Measurements from ENCODE around the gene PAMR1. TPM values are rescaled to one million over a fixed set of nuclear protein-coding genes. Genes with fewer than 3 reads are reported as not detected.

PAMR1 gene
- total and polyA plus RNA-seq, 10 of the 15 experiments (the other 5 are each of a cell fraction or from before 2014, with no cell fraction given), result 0.04 TPM; not detected in 9

DNA sequence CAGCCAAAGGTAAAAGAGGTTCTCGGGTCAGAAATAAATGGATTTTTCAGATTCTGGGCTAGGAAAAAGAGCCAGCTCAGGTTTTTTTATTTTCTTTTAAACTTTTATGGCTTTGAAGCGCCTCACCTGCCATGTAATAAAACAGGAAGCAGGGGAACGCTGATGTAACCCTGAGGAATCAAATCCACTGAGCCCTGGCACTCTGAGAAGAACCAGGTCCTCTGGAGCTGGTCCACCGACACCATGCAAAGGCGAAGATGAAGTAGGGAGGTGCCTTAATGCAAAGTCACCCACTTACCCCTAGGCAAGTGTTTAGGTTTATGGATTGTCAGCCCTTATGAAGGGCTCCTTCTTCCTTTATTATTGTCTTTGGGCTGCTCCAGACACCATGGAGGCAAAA lies 1.6 kb downstream of the PAMR1 start:
- in situ Hi-C loops (cut with MboI), result no loop called here
- no peak overlapping the region for H3K27ac ChIP-seq (ENCODE audit: control insufficient read depth, insufficient read depth)
- no peak overlapping the region for H2AFZ ChIP-seq (ENCODE audit: control insufficient read depth, low read depth, low read length)
- H3K36me3 ChIP-seq (ENCODE audit: control insufficient read depth in 2 of 2, insufficient read depth in 2 of 2, low read length in 1 of 2), result no peaks in the 10 kb centered on the region
- no peak for FAIRE-seq
- H4K20me1 ChIP-seq (ENCODE audit: control insufficient read depth, insufficient read depth), result no peaks in the 10 kb centered on the region
- DNase-seq (ENCODE audit: low read depth, low spot score), result no peak
- H3K79me2 ChIP-seq (ENCODE audit: control insufficient read depth, insufficient read depth, low read length), result no peaks in the 10 kb centered on the region
- H3K4me1 ChIP-seq (ENCODE audit: control insufficient read depth, insufficient read depth, low read length), result no peaks in the 10 kb centered on the region
- no TSS peak for BruUV-seq (replicated peaks)
- no peak overlapping the region for H3K9ac ChIP-seq (ENCODE audit: control insufficient read depth, insufficient read depth, low read length)
- H3K4me3 ChIP-seq, result no peak overlapping the region
- H3K9me3 ChIP-seq (replicated peaks; ENCODE audit: control insufficient read depth, insufficient read depth, low read length), result no peaks in the 10 kb centered on the region
- WGBS (ENCODE audit: insufficient coverage, insufficient replicate concordance, low lambda C conversion rate, missing lambda C conversion rate), result 13% methylated on average over 5 of the region's 5 CpGs
- ATAC-seq, result no peak
- intact Hi-C loops (cut with micrococcal nuclease; ENCODE audit: unreplicated experiment), result no loop called here
- POLR2A ChIA-PET, result no interaction called here
- H3K27me3 ChIP-seq (replicated peaks in 1 of 2; ENCODE audit: control insufficient read depth in 2 of 2, insufficient read depth in 2 of 2, low read length in 1 of 2), result peaks cover 4 to 23% of the 10 kb centered on the region in 2 experiments
- TF ChIP-seq, protein P1, sequence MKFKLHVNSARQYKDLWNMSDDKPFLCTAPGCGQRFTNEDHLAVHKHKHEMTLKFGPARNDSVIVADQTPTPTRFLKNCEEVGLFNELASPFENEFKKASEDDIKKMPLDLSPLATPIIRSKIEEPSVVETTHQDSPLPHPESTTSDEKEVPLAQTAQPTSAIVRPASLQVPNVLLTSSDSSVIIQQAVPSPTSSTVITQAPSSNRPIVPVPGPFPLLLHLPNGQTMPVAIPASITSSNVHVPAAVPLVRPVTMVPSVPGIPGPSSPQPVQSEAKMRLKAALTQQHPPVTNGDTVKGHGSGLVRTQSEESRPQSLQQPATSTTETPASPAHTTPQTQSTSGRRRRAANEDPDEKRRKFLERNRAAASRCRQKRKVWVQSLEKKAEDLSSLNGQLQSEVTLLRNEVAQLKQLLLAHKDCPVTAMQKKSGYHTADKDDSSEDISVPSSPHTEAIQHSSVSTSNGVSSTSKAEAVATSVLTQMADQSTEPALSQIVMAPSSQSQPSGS (IDR thresholded peaks at IDR 0.05; ENCODE audit: low read length), result no peak
- TF ChIP-seq, protein P2, sequence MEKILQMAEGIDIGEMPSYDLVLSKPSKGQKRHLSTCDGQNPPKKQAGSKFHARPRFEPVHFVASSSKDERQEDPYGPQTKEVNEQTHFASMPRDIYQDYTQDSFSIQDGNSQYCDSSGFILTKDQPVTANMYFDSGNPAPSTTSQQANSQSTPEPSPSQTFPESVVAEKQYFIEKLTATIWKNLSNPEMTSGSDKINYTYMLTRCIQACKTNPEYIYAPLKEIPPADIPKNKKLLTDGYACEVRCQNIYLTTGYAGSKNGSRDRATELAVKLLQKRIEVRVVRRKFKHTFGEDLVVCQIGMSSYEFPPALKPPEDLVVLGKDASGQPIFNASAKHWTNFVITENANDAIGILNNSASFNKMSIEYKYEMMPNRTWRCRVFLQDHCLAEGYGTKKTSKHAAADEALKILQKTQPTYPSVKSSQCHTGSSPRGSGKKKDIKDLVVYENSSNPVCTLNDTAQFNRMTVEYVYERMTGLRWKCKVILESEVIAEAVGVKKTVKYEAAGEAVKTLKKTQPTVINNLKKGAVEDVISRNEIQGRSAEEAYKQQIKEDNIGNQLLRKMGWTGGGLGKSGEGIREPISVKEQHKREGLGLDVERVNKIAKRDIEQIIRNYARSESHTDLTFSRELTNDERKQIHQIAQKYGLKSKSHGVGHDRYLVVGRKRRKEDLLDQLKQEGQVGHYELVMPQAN (conservative IDR thresholded peaks at IDR 0.05), result no peak
- TF ChIP-seq CHD4 (IDR thresholded peaks at IDR 0.05), result no peak
- TF ChIP-seq ZBED1 (IDR thresholded peaks at IDR 0.05; ENCODE audit: borderline replicate concordance), result no peak
- TF ChIP-seq, protein P3, sequence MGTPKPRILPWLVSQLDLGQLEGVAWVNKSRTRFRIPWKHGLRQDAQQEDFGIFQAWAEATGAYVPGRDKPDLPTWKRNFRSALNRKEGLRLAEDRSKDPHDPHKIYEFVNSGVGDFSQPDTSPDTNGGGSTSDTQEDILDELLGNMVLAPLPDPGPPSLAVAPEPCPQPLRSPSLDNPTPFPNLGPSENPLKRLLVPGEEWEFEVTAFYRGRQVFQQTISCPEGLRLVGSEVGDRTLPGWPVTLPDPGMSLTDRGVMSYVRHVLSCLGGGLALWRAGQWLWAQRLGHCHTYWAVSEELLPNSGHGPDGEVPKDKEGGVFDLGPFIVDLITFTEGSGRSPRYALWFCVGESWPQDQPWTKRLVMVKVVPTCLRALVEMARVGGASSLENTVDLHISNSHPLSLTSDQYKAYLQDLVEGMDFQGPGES (IDR thresholded peaks at IDR 0.05), result no peak
- TF ChIP-seq MEF2A (IDR thresholded peaks at IDR 0.05; ENCODE audit: insufficient read depth, low read depth, low read length), result no peak
- TF ChIP-seq SMARCA5 (IDR thresholded peaks at IDR 0.05), result no peak
- TF ChIP-seq BRCA1 (IDR thresholded peaks at IDR 0.05; ENCODE audit: low read depth, low read length), result no peak
- TF ChIP-seq FOXK2 (IDR thresholded peaks at IDR 0.05), result no peak
- no peak for TF ChIP-seq KDM1A (IDR thresholded peaks at IDR 0.05; ENCODE audit: borderline replicate concordance)
- no peak for TF ChIP-seq DPF2 (IDR thresholded peaks at IDR 0.05)
- TF ChIP-seq CHD1 (IDR thresholded peaks at IDR 0.05; ENCODE audit: low read depth, low read length), result no peak
- TF ChIP-seq HDAC6 (IDR thresholded peaks at IDR 0.05; ENCODE audit: unreplicated experiment), result no peak
- TF ChIP-seq SMAD5 (IDR thresholded peaks at IDR 0.05; ENCODE audit: low read depth), result no peak
- no peak for TF ChIP-seq NR2F1 (conservative IDR thresholded peaks at IDR 0.05)
- TF ChIP-seq, protein P4, sequence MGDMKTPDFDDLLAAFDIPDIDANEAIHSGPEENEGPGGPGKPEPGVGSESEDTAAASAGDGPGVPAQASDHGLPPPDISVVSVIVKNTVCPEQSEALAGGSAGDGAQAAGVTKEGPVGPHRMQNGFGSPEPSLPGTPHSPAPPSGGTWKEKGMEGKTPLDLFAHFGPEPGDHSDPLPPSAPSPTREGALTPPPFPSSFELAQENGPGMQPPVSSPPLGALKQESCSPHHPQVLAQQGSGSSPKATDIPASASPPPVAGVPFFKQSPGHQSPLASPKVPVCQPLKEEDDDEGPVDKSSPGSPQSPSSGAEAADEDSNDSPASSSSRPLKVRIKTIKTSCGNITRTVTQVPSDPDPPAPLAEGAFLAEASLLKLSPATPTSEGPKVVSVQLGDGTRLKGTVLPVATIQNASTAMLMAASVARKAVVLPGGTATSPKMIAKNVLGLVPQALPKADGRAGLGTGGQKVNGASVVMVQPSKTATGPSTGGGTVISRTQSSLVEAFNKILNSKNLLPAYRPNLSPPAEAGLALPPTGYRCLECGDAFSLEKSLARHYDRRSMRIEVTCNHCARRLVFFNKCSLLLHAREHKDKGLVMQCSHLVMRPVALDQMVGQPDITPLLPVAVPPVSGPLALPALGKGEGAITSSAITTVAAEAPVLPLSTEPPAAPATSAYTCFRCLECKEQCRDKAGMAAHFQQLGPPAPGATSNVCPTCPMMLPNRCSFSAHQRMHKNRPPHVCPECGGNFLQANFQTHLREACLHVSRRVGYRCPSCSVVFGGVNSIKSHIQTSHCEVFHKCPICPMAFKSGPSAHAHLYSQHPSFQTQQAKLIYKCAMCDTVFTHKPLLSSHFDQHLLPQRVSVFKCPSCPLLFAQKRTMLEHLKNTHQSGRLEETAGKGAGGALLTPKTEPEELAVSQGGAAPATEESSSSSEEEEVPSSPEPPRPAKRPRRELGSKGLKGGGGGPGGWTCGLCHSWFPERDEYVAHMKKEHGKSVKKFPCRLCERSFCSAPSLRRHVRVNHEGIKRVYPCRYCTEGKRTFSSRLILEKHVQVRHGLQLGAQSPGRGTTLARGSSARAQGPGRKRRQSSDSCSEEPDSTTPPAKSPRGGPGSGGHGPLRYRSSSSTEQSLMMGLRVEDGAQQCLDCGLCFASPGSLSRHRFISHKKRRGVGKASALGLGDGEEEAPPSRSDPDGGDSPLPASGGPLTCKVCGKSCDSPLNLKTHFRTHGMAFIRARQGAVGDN (IDR thresholded peaks at IDR 0.05), result no peak
- TF ChIP-seq ZNF622 (IDR thresholded peaks at IDR 0.05), result no peak
- SMC1A ChIA-PET (ENCODE audit: uncharacterized antibody, unreplicated experiment), result interaction anchor here (1.6 kb wide), 1 partner anchor 12 kb away, joined by 3 read pairs; no protein-coding TSS in a partner anchor
- H3K4me2 ChIP-seq (ENCODE audit: control insufficient read depth, insufficient read depth), result no peak overlapping the region
- CTCF ChIA-PET, result interaction anchor here (1.0 kb wide), 1 partner anchor 39 kb away, joined by 3 read pairs; no protein-coding TSS in a partner anchor
- RAD21 ChIA-PET (ENCODE audit: unreplicated experiment), result no interaction called here
